GM19025 (cell line): ENCODE data around the gene UNC5CL.

Experiments
- ATAC-seq: cut with Tn5 transposase; IDR thresholded peaks from one replicate; pipeline ENCODE4 v1.9.1; 2021; ENCODE audit warnings: mild to moderate bottlenecking, low read depth, moderate library complexity; ENCODE audit not compliant: unreplicated experiment

Gene UNC5CL

GRCh38 chr6:40982917-40983316, 56.1 kb downstream of the UNC5CL start:
- no peak for ATAC-seq

DNA sequence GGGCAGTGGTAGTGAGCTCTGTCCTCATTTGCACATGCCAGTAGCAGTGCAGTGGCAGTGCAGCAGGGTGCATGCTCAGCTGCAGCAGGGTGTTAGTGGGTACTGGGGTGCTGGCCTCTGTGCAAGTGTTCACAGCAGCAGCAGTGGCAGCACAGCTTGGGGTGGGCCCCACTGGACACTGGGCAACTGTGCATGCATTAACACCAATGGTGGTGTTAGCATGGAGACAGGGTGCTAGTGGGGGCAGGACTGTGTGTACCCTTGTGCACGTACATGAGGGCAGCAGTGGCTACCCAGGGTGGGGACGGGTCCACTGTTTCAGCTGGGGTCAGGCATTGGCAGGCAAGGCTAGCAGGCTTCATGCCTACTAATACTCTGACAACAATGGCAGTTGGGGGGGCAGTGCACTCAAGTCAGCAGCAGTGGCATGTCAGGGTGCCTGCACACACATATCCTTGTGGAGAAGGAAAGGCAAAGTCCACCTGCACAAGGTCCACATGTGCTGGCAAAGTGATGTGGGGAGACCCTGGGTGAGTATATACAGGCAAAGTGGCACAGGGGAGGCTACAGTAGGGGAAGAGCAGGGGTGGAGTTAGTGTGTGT, 60.2 kb downstream of the UNC5CL start:
- ATAC-seq = no peak

DNA sequence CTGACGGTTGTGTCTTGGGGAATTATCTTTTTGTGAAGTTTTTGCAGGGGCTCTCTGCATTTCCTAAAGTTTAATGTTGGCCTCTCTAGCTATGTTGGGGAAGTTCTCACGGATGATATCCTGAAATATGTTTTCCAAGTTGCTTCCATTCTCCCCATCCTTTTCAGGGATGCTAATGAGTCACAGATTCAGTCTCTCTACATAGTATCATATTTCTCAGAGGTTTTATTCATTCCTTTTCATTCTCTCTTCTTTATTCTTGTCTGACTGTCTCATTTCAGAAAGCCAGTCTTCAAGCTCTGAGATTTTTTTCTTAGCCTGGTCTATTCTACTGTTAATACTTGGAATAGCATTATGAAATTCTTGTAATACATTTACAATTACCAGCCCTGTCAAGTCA, 61.3 kb downstream of the UNC5CL start:
- no peak for ATAC-seq

GRCh38 chr6:40977085-40977484, 61.9 kb downstream of the UNC5CL start:
- no peak for ATAC-seq
